OCI-LY7 (cell line): ENCODE measurements around the gene ZFP37. TPM values are rescaled to one million over a fixed set of nuclear protein-coding genes. Genes with fewer than 3 reads are reported as not detected.
"Not testable (repeated sequence)": the region's sequence is repeated elsewhere in the genome, so short reads cannot be mapped to it uniquely, and the experiment has no call there.

ENCODE experiments used
- Bru-seq: library from RNA; stranded (reverse); fragments of 400-500 nt; gene quantifications from one replicate; lab custom pipeline; 2021; lab: Mats Ljungman, UMichigan
- BruChase-seq, 2 experiments: library from RNA; stranded (reverse); fragments of 400-500 nt; gene quantifications; one replicate each; lab custom pipeline; 2021; lab: Mats Ljungman, UMichigan
- BruUV-seq: library from RNA; stranded (reverse); fragments of 400-500 nt; replicated peaks from 2 replicates; lab custom pipeline; 2021; lab: Mats Ljungman, UMichigan
- CTCF ChIA-PET: fragments of 300-600 bp; sonication (Branson Sonifier 250); formaldehyde crosslinking; loops from one replicate; lab custom pipeline; 2022; ENCODE audit warnings: antibody characterized with exemption; ENCODE audit not compliant: unreplicated experiment; lab: Charles Lee
- POLR2A ChIA-PET: fragments of 300-600 bp; sonication (Branson Sonifier 250); formaldehyde crosslinking; loops from one replicate; lab custom pipeline; 2022; ENCODE audit warnings: antibody characterized with exemption; lab: Charles Lee
- DNase-seq: peaks from one replicate; pipeline ENCODE4 v3.0.0-alpha.2; 2015; ENCODE audit warnings: low spot score
- H2AFZ ChIP-seq: fragments of 200-600 bp; sonication (generic), shearing (Covaris generic); 2 replicates; pipeline ENCODE4 v1.6.1; 2014; ENCODE audit warnings: mild to moderate bottlenecking, antibody characterized with exemption, low read length, moderate library complexity
- H3K27ac ChIP-seq: fragments of 200-600 bp; sonication (generic); 2 replicates; pipeline ENCODE4 v1.5.1; 2014; ENCODE audit warnings: mixed run types, low read depth, mild to moderate bottlenecking, moderate library complexity, low read length, inconsistent platforms; ENCODE audit not compliant: poor library complexity, severe bottlenecking
- H3K36me3 ChIP-seq: fragments of 200-600 bp; sonication (generic); 2 replicates; pipeline ENCODE4 v1.6.1; 2014; ENCODE audit warnings: mild to moderate bottlenecking, antibody characterized with exemption, low read length, moderate library complexity, mixed read lengths; ENCODE audit not compliant: insufficient read depth
- H3K4me1 ChIP-seq: fragments of 200-600 bp; sonication (generic); 2 replicates; pipeline ENCODE4 v1.5.1; 2014; ENCODE audit warnings: mild to moderate bottlenecking, low read length; ENCODE audit not compliant: insufficient read depth, poor library complexity, severe bottlenecking
- H3K4me2 ChIP-seq: fragments of 200-600 bp; sonication (generic); 2 replicates; pipeline ENCODE4 v1.6.1; 2014; ENCODE audit warnings: mild to moderate bottlenecking, low read length
- H3K4me3 ChIP-seq: fragments of 200-600 bp; sonication (generic); 2 replicates; pipeline ENCODE4 v1.5.1; 2014; ENCODE audit warnings: mild to moderate bottlenecking, low read depth, low read length; ENCODE audit not compliant: poor library complexity, severe bottlenecking
- H3K79me2 ChIP-seq: fragments of 200-600 bp; sonication (generic); 2 replicates; pipeline ENCODE4 v1.6.1; 2016; ENCODE audit warnings: low read depth, mild to moderate bottlenecking, low read length, moderate library complexity, mixed read lengths; ENCODE audit not compliant: insufficient read depth
- H3K9me2 ChIP-seq: fragments of 200-600 bp; sonication (generic); 2 replicates; pipeline ENCODE4 v1.6.1; 2016; ENCODE audit warnings: mild to moderate bottlenecking, low read length, mixed read lengths; ENCODE audit not compliant: insufficient read depth
- H3K9me3 ChIP-seq: fragments of 200-600 bp; sonication (generic); 2 replicates; pipeline ENCODE4 v1.6.1; 2014; ENCODE audit warnings: mild to moderate bottlenecking, mixed run types, low read length, mixed read lengths
- H4K20me1 ChIP-seq: fragments of 200-600 bp; sonication (generic); 2 replicates; pipeline ENCODE4 v1.6.1; 2014; ENCODE audit warnings: mild to moderate bottlenecking, antibody characterized with exemption, low read length, moderate library complexity, mixed read lengths; ENCODE audit not compliant: insufficient read depth
- EZH2phosphoT487 ChIP-seq: fragments of 200-600 bp; sonication (generic); IDR thresholded peaks from 2 replicates; pipeline ENCODE4 v1.6.1; 2018; ENCODE audit warnings: low read depth, borderline replicate concordance, mild to moderate bottlenecking, mixed run types, antibody characterized with exemption, low read length, moderate library complexity, mixed read lengths
- intact Hi-C: fragments of 100-400 bp; cut with micrococcal nuclease; formaldehyde crosslinking; loops from one replicate; pipeline ENCODE4 v1.10.0; 2022; ENCODE audit not compliant: unreplicated experiment
- long read RNA-seq: library from polyadenylated mRNA; stranded (forward); transcript quantifications from one replicate; pipeline ENCODE4 v2.0.0, GENCODE V29; 2022
- total RNA-seq, 2 experiments: library from RNA; depleted of rRNA in 1 of 2; stranded (reverse); fragments of >200 nt in 1 of 2; shearing (Covaris generic) in 1 of 2; gene quantifications; 2 replicates each; pipeline ENCODE4 v1.2.3, GENCODE V29; 2014 to 2022
- TF ChIP-seq, protein P1 (sequence below): fragments of 200-600 bp; sonication (generic); conservative IDR thresholded peaks from 2 replicates; pipeline ENCODE4 v1.5.1; 2014; ENCODE audit warnings: mild to moderate bottlenecking, antibody characterized with exemption, low read length, moderate library complexity, mixed read lengths

Gene ZFP37
- total RNA-seq (2014; rRNA removed; shearing (Covaris generic)) (2.3 and 3.5 TPM in 2 replicates), total RNA-seq (2022) (1.3 and 1.6 TPM in 2 replicates), Bru-seq, nascent RNA (percentile 45 among the genes with signal in this experiment), BruChase-seq, experiment 1, labeled RNA remaining after a 6-hour chase (percentile 48 among the genes with signal in this experiment), BruChase-seq, experiment 2, labeled RNA remaining after a 2-hour chase (percentile 50 among the genes with signal in this experiment)
- long read RNA-seq, full-length matches to known transcripts, result 3 of 4 reads
- long read RNA-seq, partial matches to known transcripts, result 0 of 4 reads
- long read RNA-seq, other reads (novel, unspliced or antisense), result 1 of 4 reads

DNA sequence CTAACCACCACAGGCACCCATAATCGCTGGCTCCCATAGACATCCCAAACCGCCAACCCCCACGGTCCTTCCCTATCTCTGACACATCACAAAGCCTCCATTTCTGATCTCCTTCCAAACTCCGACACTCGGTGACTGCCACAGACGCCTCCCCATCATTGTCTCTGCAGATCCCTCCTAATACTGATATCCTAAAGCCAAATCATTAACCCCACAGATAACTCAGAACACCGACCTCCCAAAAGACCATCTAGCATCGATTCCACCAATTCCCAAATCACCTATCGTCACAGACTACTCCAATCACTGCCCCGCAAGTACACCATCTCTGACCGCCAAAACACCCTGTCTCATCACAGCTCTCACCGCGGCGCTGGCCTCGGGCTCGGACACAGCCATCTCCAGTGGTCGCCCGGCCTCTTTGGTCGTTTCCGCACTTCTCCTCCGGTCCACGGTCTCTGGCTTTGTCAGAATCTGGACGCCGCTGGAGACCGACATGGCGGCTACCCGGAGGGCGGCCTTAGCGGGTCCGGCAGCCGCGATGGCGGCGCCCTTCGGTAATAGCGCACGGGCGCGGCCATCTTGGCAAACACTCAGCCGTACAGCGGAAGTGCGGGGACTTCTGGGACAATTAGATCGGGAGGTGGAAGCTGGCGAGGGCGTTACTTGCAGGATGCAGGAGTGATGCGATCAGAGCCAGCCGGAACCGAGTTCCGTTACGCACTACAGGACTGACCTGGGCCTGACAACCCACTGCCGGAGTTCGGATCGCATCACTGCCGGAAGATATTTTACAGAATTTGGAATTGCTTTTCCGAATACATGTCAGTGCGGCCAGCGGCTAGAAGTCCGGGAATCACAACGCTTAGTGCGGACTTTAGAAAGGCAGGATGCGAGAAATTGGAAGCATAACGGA, at the start of gene ZFP37:
Gene ZFP37 (minus strand): TSS at position 534 of the 916 bp plus-strand sequence. CDS start 36 bp downstream, at position 498.
- TF ChIP-seq, protein P1, sequence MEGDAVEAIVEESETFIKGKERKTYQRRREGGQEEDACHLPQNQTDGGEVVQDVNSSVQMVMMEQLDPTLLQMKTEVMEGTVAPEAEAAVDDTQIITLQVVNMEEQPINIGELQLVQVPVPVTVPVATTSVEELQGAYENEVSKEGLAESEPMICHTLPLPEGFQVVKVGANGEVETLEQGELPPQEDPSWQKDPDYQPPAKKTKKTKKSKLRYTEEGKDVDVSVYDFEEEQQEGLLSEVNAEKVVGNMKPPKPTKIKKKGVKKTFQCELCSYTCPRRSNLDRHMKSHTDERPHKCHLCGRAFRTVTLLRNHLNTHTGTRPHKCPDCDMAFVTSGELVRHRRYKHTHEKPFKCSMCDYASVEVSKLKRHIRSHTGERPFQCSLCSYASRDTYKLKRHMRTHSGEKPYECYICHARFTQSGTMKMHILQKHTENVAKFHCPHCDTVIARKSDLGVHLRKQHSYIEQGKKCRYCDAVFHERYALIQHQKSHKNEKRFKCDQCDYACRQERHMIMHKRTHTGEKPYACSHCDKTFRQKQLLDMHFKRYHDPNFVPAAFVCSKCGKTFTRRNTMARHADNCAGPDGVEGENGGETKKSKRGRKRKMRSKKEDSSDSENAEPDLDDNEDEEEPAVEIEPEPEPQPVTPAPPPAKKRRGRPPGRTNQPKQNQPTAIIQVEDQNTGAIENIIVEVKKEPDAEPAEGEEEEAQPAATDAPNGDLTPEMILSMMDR, result no peak
- no peak for TF ChIP-seq EZH2phosphoT487
- no TSS peak for BruUV-seq
- Histone ChIP-seq H2AFZ (peak within 1 kb of the TSS; percentile 92), H3K4me2 (peak within 1 kb of the TSS; percentile 58), H3K9me3 (peaks cover 11% of the 10 kb centered on the region; the same call in 1 of the 2 replicates), H3K4me1 (no peaks in the 10 kb centered on the region), H3K79me2 (no peaks in the 10 kb centered on the region), H3K27ac (no peak within 1 kb of the TSS), H4K20me1 (no peaks in the 10 kb centered on the region), H3K36me3 (no peaks in the 10 kb centered on the region; the same call in 1 of the 2 replicates), H3K9me2 (no peaks in the 10 kb centered on the region), H3K4me3 (peak within 1 kb of the TSS; percentile 88)
- peak; percentile 87 for DNase-seq
- ChIA-PET CTCF (no interaction called here), POLR2A (no interaction called here)
- intact Hi-C loops, result no loop called here

DNA sequence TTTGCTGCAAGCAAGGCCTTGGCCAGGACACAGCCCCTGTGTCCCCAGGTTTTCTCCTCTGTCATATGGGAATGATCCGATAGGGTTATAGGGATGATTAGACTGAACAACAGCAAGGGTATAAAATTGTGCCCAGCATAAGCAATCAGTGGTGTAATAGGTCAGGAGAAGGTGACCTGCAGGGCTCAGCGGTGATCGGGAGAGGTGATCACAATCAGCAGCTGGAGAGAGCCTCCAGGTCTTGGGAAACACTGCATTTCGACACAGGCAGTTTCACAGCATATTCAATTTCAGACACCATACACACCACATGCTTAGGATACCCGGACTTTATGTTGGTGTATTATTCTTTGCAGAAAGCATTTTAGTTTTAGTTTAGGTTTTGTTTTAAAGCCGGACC, 48.8 kb upstream of the ZFP37 start:
- POLR2A ChIA-PET, H3K36me3 ChIP-seq, intact Hi-C loops, H3K4me1 ChIP-seq, H3K4me3 ChIP-seq, H3K9me3 ChIP-seq, CTCF ChIA-PET, H3K4me2 ChIP-seq, H3K27ac ChIP-seq, H3K79me2 ChIP-seq, DNase-seq, H4K20me1 ChIP-seq, BruUV-seq, H3K9me2 ChIP-seq, H2AFZ ChIP-seq: not testable (repeated sequence)

DNA sequence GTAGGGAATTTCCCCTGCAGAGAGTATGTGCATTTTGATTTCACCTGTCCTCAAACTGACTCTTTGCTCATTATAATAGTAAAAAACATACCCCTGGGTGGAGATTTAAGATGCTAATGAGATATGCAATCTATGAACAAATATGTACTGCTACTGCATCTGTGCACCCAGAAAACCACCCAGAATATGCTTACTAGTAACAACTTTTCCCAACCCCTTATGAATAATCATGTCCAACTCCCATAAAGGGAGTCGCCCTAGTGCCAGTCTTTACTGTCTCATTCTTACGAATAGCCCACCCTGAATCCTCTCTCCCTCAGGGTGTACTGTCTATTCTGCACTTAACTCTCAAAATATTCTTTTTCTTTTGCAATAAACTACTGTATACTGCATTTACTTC, 39.0 kb upstream of the ZFP37 start:
- Histone ChIP-seq H3K9me3 (no peaks in the 10 kb centered on the region), H3K4me1 (no peaks in the 10 kb centered on the region), H3K79me2 (no peaks in the 10 kb centered on the region), H3K9me2 (no peaks in the 10 kb centered on the region), H3K36me3 (no peaks in the 10 kb centered on the region), H2AFZ (no peak overlapping the region), H4K20me1 (no peaks in the 10 kb centered on the region), H3K27ac (no peak overlapping the region), H3K4me3 (no peak overlapping the region), H3K4me2 (no peak overlapping the region)
- intact Hi-C loops, result no loop called here
- TF ChIP-seq, protein P1, result no peak
- TF ChIP-seq EZH2phosphoT487, result no peak
- ChIA-PET POLR2A (no interaction called here), CTCF (no interaction called here)
- no TSS peak for BruUV-seq
- DNase-seq, result no peak

DNA sequence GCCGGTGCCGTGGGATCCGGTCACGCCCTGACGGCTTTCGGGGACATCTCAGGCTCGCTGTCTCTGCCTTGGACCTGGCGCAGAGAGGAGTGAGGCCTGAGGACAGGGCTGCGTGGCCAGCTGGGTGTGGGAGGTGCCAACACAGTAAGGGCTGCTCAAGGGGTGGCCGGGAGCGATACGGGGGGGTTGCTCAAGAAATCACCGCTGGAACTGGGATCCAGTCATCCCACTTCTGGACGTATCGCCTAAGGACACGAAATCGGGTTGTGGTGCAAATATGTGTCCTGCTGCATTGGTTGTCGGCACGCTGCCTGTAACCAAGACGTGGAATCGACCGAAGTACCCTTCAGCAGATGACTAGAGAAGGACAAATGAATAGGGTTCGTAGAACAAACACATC, 33.4 kb upstream of the ZFP37 start:
- POLR2A ChIA-PET, H3K9me2 ChIP-seq: not testable (repeated sequence)

More for the DNA sequence above, 33.4 kb upstream of the ZFP37 start:
- intact Hi-C loops, H3K27ac ChIP-seq, H3K79me2 ChIP-seq, BruUV-seq, H3K9me3 ChIP-seq, CTCF ChIA-PET, DNase-seq, H3K4me3 ChIP-seq, H3K36me3 ChIP-seq, H2AFZ ChIP-seq, H3K4me1 ChIP-seq, H4K20me1 ChIP-seq, H3K4me2 ChIP-seq: not testable (repeated sequence)
